HG03521 (cell line): ENCODE data around the gene RPL37.
"Not testable (repeated sequence)": the region's sequence is repeated elsewhere in the genome, so short reads cannot be mapped to it uniquely, and the experiment has no call there.

Source experiments
- ATAC-seq: cut with Tn5 transposase; IDR thresholded peaks from one replicate; pipeline ENCODE4 v1.9.1; 2021; ENCODE audit warnings: mild to moderate bottlenecking, moderate library complexity; ENCODE audit not compliant: unreplicated experiment

Gene RPL37

GRCh38 chr5:40834849-40835787 is at the start of gene RPL37:
Gene RPL37 (minus strand): TSS chr5:40835222. CDS start chr5:40835185, 37 bp downstream.
- peak; percentile 99 for ATAC-seq

GRCh38 chr5:40883051-40883450 is 48.0 kb upstream of the RPL37 start:
- ATAC-seq, result not testable (repeated sequence)

GRCh38 chr5:40882291-40882690 is 47.3 kb upstream of the RPL37 start:
- ATAC-seq, result no peak

- ATAC-seq, result no peak
Observed at GRCh38 chr5:40879163-40879942, 44.3 kb upstream of the RPL37 start.

- ATAC-seq, result no peak
Observed at GRCh38 chr5:40877371-40877988, 42.5 kb upstream of the RPL37 start.

- no peak for ATAC-seq
Observed at GRCh38 chr5:40875958-40876357, 40.9 kb upstream of the RPL37 start.

GRCh38 chr5:40873286-40873880 is 38.4 kb upstream of the RPL37 start:
- ATAC-seq, result no peak

- not testable (repeated sequence) for ATAC-seq
Observed at GRCh38 chr5:40872253-40872652, 37.2 kb upstream of the RPL37 start.

GRCh38 chr5:40871177-40871576 is 36.2 kb upstream of the RPL37 start:
- no peak for ATAC-seq

GRCh38 chr5:40869384-40869783 is 34.4 kb upstream of the RPL37 start:
- ATAC-seq, result no peak

- no peak for ATAC-seq
Observed at GRCh38 chr5:40866844-40867243, 31.8 kb upstream of the RPL37 start.

GRCh38 chr5:40865004-40865403 is 30.0 kb upstream of the RPL37 start:
- not testable (repeated sequence) for ATAC-seq

- no peak for ATAC-seq
Observed at GRCh38 chr5:40860711-40861110, 25.7 kb upstream of the RPL37 start.

GRCh38 chr5:40853632-40854192 is 18.7 kb upstream of the RPL37 start:
- no peak for ATAC-seq

- ATAC-seq, result no peak
Observed at GRCh38 chr5:40847525-40847924, 12.5 kb upstream of the RPL37 start.

- no peak for ATAC-seq
Observed at GRCh38 chr5:40846371-40846770, 11.3 kb upstream of the RPL37 start.

- no peak for ATAC-seq
Observed at GRCh38 chr5:40844565-40844964, 9.5 kb upstream of the RPL37 start.

- ATAC-seq, result no peak
Observed at GRCh38 chr5:40842351-40842750, 7.3 kb upstream of the RPL37 start.

GRCh38 chr5:40841068-40841805 is 6.2 kb upstream of the RPL37 start, which contains the start of gene CARD6:
Gene CARD6 (plus strand): TSS chr5:40841367. CDS start chr5:40841383, 16 bp downstream.
- peak; percentile 41 for ATAC-seq

- ATAC-seq, result no peak
Observed at GRCh38 chr5:40838086-40838485, 3.1 kb upstream of the RPL37 start.
